Hepatocyte (in vitro differentiated cells): Measurements from ENCODE around the gene P3H3.
"Not testable (repeated sequence)": the region's sequence is repeated elsewhere in the genome, so short reads cannot be mapped to it uniquely, and the experiment has no call there.

ENCODE experiments used
- EZH2phosphoT487 ChIP-seq: fragments of 200-600 bp; sonication (generic); IDR thresholded peaks from one replicate; pipeline ENCODE4 v1.6.1; 2018; ENCODE audit warnings: antibody characterized with exemption, mild to moderate bottlenecking, low read depth, moderate library complexity; ENCODE audit not compliant: unreplicated experiment, severe bottlenecking
- TF ChIP-seq, protein P1 (sequence below): fragments of 200-600 bp; sonication (generic); IDR thresholded peaks from 2 replicates; pipeline ENCODE4 v1.5.1; 2016; ENCODE audit warnings: antibody characterized with exemption, mild to moderate bottlenecking; ENCODE audit not compliant: poor library complexity

DNA sequence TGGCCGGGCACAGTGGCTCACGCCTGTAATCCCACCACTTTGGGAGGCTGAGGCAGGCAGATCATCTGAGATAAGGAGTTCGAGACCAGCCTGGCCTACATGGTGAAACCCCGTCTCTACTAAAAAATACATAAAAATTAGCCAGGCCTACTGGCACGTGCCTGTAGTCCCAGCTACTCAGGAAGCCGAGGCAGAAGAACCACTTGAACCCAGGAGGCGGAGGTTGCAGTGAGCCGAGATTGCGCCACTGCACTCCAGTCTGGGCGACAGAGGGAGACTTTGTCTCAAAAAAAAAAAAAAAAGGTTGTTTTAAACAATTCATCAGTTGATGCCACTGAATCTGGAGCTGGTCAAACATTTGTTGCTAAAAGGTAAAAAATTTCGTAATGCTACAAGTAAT, 51.6 kb downstream of the P3H3 start:
- TF ChIP-seq, protein P1, sequence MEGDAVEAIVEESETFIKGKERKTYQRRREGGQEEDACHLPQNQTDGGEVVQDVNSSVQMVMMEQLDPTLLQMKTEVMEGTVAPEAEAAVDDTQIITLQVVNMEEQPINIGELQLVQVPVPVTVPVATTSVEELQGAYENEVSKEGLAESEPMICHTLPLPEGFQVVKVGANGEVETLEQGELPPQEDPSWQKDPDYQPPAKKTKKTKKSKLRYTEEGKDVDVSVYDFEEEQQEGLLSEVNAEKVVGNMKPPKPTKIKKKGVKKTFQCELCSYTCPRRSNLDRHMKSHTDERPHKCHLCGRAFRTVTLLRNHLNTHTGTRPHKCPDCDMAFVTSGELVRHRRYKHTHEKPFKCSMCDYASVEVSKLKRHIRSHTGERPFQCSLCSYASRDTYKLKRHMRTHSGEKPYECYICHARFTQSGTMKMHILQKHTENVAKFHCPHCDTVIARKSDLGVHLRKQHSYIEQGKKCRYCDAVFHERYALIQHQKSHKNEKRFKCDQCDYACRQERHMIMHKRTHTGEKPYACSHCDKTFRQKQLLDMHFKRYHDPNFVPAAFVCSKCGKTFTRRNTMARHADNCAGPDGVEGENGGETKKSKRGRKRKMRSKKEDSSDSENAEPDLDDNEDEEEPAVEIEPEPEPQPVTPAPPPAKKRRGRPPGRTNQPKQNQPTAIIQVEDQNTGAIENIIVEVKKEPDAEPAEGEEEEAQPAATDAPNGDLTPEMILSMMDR, result not testable (repeated sequence)
- TF ChIP-seq EZH2phosphoT487, result not testable (repeated sequence)
